GM23248 (cell line): ENCODE data around the gene SF3A2. TPM values are rescaled to one million over a fixed set of nuclear protein-coding genes. Genes with fewer than 3 reads are reported as not detected.

ENCODE experiments used
- DNase-seq: peaks from one replicate; pipeline ENCODE4 v3.0.0-alpha.2; 2015
- H2AFZ ChIP-seq: fragments of 200-600 bp; sonication (generic); 2 replicates; pipeline ENCODE4 v1.6.1; 2016; ENCODE audit warnings: antibody characterized with exemption
- H3F3A ChIP-seq: fragments of 200-600 bp; sonication (generic); 2 replicates; pipeline ENCODE4 v1.6.1; 2016; ENCODE audit warnings: mild to moderate bottlenecking, antibody characterized with exemption, mixed run types; ENCODE audit not compliant: insufficient read depth
- H3K27ac ChIP-seq: fragments of 200-600 bp; sonication (generic); 2 replicates; pipeline ENCODE4 v1.5.1; 2016; ENCODE audit warnings: mild to moderate bottlenecking
- H3K27me3 ChIP-seq: fragments of 200-600 bp; sonication (generic); replicated peaks from 2 replicates; pipeline ENCODE4 v1.6.1; 2016; ENCODE audit warnings: mild to moderate bottlenecking; ENCODE audit not compliant: insufficient read depth
- H3K36me3 ChIP-seq: fragments of 200-600 bp; sonication (generic); 2 replicates; pipeline ENCODE4 v1.6.1; 2016; ENCODE audit warnings: low read depth, mild to moderate bottlenecking
- H3K4me1 ChIP-seq: fragments of 200-600 bp; sonication (generic); 2 replicates; pipeline ENCODE4 v1.6.1; 2016; ENCODE audit warnings: mild to moderate bottlenecking; ENCODE audit not compliant: insufficient read depth
- H3K4me2 ChIP-seq: fragments of 200-600 bp; sonication (generic); one replicate; pipeline ENCODE4 v1.6.1; 2016; ENCODE audit warnings: mild to moderate bottlenecking; ENCODE audit not compliant: unreplicated experiment
- H3K4me3 ChIP-seq: fragments of 200-600 bp; sonication (generic); 2 replicates; pipeline ENCODE4 v1.5.1; 2016; ENCODE audit warnings: mild to moderate bottlenecking
- H3K79me2 ChIP-seq: fragments of 200-600 bp; sonication (generic); 2 replicates; pipeline ENCODE4 v1.6.1; 2016; ENCODE audit warnings: mild to moderate bottlenecking; ENCODE audit not compliant: insufficient read depth
- H3K9ac ChIP-seq: fragments of 200-600 bp; sonication (generic); 2 replicates; pipeline ENCODE4 v1.6.1; 2016; ENCODE audit warnings: mild to moderate bottlenecking
- H3K9me2 ChIP-seq: fragments of 200-600 bp; sonication (generic); 2 replicates; pipeline ENCODE4 v1.6.1; 2016; ENCODE audit warnings: mixed run types, mild to moderate bottlenecking, moderate library complexity; ENCODE audit not compliant: insufficient read depth
- H3K9me3 ChIP-seq: fragments of 200-600 bp; sonication (generic); one replicate; pipeline ENCODE4 v1.6.1; 2017; ENCODE audit warnings: low read depth
- H4K20me1 ChIP-seq: fragments of 200-600 bp; sonication (generic); 2 replicates; pipeline ENCODE4 v1.6.0; 2016; ENCODE audit not compliant: insufficient read depth
- EZH2 ChIP-seq: fragments of 200-600 bp; sonication (generic); IDR thresholded peaks from 2 replicates; pipeline ENCODE4 v1.6.1; 2018; ENCODE audit warnings: antibody characterized with exemption, mild to moderate bottlenecking; ENCODE audit not compliant: insufficient read depth, poor library complexity, severe bottlenecking
- EZH2phosphoT487 ChIP-seq: fragments of 200-600 bp; sonication (generic); IDR thresholded peaks from 2 replicates; pipeline ENCODE4 v1.6.1; 2018; ENCODE audit warnings: antibody characterized with exemption, moderate library complexity, mild to moderate bottlenecking, low read depth; ENCODE audit not compliant: insufficient read depth
- WGBS, 2 experiments: methylation state at CpG; one replicate each; pipeline ENCODE4 v1.1.6; 2015 to 2017; ENCODE audit warnings: low lambda C conversion rate in 2 of 2, low coverage in 1 of 2; ENCODE audit errors: missing lambda C conversion rate in 2 of 2; 5-methylcytosine and 5-hydroxymethylcytosine counted together
- in situ Hi-C: fragments of 300-500 bp; cut with MboI; formaldehyde crosslinking; loops from 2 replicates; pipeline ENCODE4 v1.15.0; 2020
- polyA plus RNA-seq: library from polyadenylated mRNA; unstranded; fragments of >200 nt; fragmentation: Nextera tagmentation; extraction: Ambion mirVana; gene quantifications from 2 replicates; pipeline ENCODE4 v1.2.1, GENCODE V29; 2016
- total RNA-seq: library from RNA; depleted of rRNA; stranded (reverse); fragments of >200 nt; shearing (Covaris generic); gene quantifications from 2 replicates; pipeline ENCODE4 v1.2.3, GENCODE V29; 2014

The SF3A2 gene
- total and polyA plus RNA-seq, 2 experiments from 2014 or later, result 16.8 to 26.7 TPM

- no peak overlapping the region for H3K4me3 ChIP-seq
- no peak for DNase-seq
Measured at GRCh38 chr19:2217591-2217990, 19.0 kb upstream of the SF3A2 start.

GRCh38 chr19:2219726-2220125 lies 16.9 kb upstream of the SF3A2 start:
- Histone ChIP-seq H3K9ac (no peak overlapping the region), H4K20me1 (no peaks in the 10 kb centered on the region), H3K4me1 (no peaks in the 10 kb centered on the region), H3K4me2 (no peak overlapping the region), H3K27me3 (no peaks in the 10 kb centered on the region), H3K9me2 (no peaks in the 10 kb centered on the region), H3K79me2 (peaks cover 17% of the 10 kb centered on the region; the same call in 1 of the 2 replicates), H2AFZ (no peak overlapping the region), H3F3A (no peaks in the 10 kb centered on the region), H3K9me3 (no peaks in the 10 kb centered on the region), H3K27ac (no peak overlapping the region), H3K36me3 (peaks cover 1% of the 10 kb centered on the region; the same call in 1 of the 2 replicates), H3K4me3 (no peak overlapping the region)
- WGBS, 2 experiments, result 97 to 98% methylated on average over 21 of the region's 21 CpGs
- no peak for DNase-seq
- TF ChIP-seq EZH2 (no peak), EZH2phosphoT487 (no peak)
- in situ Hi-C loops, result no loop called here

More at GRCh38 chr19:2217591-2217990, 19.0 kb upstream of the SF3A2 start:
- Histone ChIP-seq H3K79me2 (peaks cover 13% of the 10 kb centered on the region; the same call in 1 of the 2 replicates), H3K27me3 (no peaks in the 10 kb centered on the region), H3K9me3 (no peaks in the 10 kb centered on the region), H3K4me2 (no peak overlapping the region), H3F3A (no peaks in the 10 kb centered on the region), H3K27ac (no peak overlapping the region), H3K9ac (no peak overlapping the region), H3K4me1 (no peaks in the 10 kb centered on the region), H3K36me3 (no peaks in the 10 kb centered on the region; the same call in 1 of the 2 replicates), H3K9me2 (no peaks in the 10 kb centered on the region), H2AFZ (no peak overlapping the region), H4K20me1 (no peaks in the 10 kb centered on the region)
- WGBS, 2 experiments, result 93 to 94% methylated on average over 22 of the region's 22 CpGs
- in situ Hi-C loops, result no loop called here
- TF ChIP-seq EZH2, result no peak
- TF ChIP-seq EZH2phosphoT487, result no peak

- in situ Hi-C loops, result no loop called here
- H3K79me2 ChIP-seq, result peaks cover 17% of the 10 kb centered on the region; the same call in 1 of the 2 replicates
- H3K4me3 ChIP-seq, result no peak overlapping the region
- H4K20me1 ChIP-seq, result no peaks in the 10 kb centered on the region
- TF ChIP-seq EZH2 (no peak), EZH2phosphoT487 (no peak)
- H3F3A ChIP-seq, result no peaks in the 10 kb centered on the region
- H3K36me3 ChIP-seq, result peaks cover 2% of the 10 kb centered on the region; the same call in 1 of the 2 replicates
- H3K27me3 ChIP-seq, result no peaks in the 10 kb centered on the region
- no peaks in the 10 kb centered on the region for H3K4me1 ChIP-seq
- no peaks in the 10 kb centered on the region for H3K9me3 ChIP-seq
- no peak overlapping the region for H2AFZ ChIP-seq
- 94% methylated on average over 18 to 20 of the region's 20 CpGs for WGBS, 2 experiments
- no peaks in the 10 kb centered on the region for H3K9me2 ChIP-seq
- no peak overlapping the region for H3K4me2 ChIP-seq
- no peak overlapping the region for H3K27ac ChIP-seq
- no peak overlapping the region for H3K9ac ChIP-seq
- DNase-seq, result no peak
Measured at GRCh38 chr19:2221250-2221831, 15.3 kb upstream of the SF3A2 start.

- no peak overlapping the region for H3K4me2 ChIP-seq
- no peaks in the 10 kb centered on the region for H3F3A ChIP-seq
- H2AFZ ChIP-seq, result no peak overlapping the region
- peaks cover 2% of the 10 kb centered on the region; the same call in 1 of the 2 replicates for H3K36me3 ChIP-seq
- in situ Hi-C loops, result no loop called here
- 92 to 95% methylated on average over 20 of the region's 20 CpGs for WGBS, 2 experiments
- H3K4me1 ChIP-seq, result no peaks in the 10 kb centered on the region
- H3K27me3 ChIP-seq, result no peaks in the 10 kb centered on the region
- TF ChIP-seq EZH2, result no peak
- TF ChIP-seq EZH2phosphoT487, result no peak
- no peaks in the 10 kb centered on the region for H3K9me2 ChIP-seq
- H3K27ac ChIP-seq, result no peak overlapping the region
- H3K4me3 ChIP-seq, result no peak overlapping the region
- H3K9me3 ChIP-seq, result no peaks in the 10 kb centered on the region
- DNase-seq, result no peak
- H3K79me2 ChIP-seq, result peaks cover 17% of the 10 kb centered on the region; the same call in 1 of the 2 replicates
- H4K20me1 ChIP-seq, result no peaks in the 10 kb centered on the region
- H3K9ac ChIP-seq, result no peak overlapping the region
Measured at GRCh38 chr19:2221918-2222317, 14.7 kb upstream of the SF3A2 start.
